CD4-positive, alpha-beta T cell treated with Interleukin-21 for 1 hour (primary cell): Measurements from ENCODE around the gene DDX39A.
"Not testable (repeated sequence)": the region's sequence is repeated elsewhere in the genome, so short reads cannot be mapped to it uniquely, and the experiment has no call there.

Experiments
- DNase-seq: peaks from one replicate; pipeline ENCODE4 v3.0.0-alpha.2; 2020

Gene DDX39A

DNA sequence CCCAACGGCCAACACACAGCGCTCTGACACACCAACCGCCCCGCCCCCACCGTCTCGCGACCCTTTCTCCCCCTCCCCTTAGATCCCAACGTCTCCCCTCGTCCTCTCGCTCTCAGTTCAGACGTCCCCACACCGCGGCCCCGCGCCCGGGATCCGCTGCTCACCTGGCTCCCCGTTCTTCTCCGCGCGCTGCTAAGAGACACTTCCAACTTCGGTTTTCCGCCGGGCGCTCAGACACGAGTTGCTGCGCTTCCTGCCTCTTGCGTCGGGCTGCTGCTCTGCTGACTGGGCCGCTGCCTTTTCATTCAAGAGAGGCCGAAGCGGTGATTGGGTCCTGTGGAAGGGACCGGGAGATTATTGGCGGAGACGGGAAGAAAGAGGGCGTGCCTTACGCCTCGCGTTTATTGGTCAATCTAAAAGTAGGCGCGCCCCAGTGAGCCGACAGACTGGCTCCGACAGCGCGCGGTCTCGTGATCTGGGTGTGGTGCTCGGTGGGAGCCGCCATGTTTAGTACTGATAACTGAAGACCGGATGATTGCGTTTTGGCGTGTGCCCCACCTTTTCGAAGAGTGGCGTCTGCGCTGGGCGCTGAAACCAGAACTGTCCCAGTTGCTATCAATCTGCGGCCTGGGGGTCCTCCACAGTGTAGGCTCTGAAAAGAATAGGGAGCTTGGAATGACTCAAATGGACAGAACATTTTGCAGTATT, at the start of gene DDX39A:
Gene DDX39A, minus strand, starts transcription at position 236 of the 708 bp plus-strand sequence. CDS start 6,121 bp downstream, outside the sequence.
- peak; percentile 99 for DNase-seq

DNA sequence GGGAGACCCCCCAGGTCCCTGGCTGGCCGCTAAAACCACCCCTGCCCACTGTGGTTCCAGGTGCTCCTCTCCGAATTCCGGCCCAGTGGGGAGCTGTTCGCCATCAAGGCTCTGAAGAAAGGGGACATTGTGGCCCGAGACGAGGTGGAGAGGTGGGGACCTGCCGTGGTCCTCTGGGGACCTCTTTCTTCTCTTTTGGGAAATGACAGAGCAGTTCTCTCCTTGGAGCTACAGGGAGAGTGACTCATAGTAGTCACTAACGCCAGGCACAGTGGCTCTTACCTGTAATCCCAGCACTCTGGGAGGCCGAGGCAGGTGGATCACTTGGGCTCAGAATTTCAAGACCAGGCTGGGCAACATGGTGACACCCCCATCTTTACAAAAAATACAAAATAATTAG, 48.7 kb upstream of the DDX39A start:
- no peak for DNase-seq

DNA sequence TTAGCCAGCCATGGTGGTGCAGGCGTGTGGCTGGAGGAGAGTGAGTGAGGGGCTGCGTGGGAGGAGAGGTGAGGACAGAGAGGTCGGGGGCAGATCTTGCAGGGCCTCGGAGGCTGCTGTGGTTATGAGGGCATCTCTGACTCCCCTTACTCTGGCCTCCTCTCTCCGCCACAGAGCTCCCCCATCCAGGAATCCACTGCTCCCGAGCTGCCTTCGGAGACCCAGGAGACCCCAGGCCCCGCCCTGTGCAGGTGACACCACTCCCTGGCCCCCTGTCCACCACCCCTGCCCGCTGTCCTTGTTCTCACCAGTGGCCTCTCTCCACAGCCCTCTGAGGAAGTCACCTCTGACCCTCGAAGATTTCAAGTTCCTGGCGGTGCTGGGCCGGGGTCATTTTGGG, 48.2 kb upstream of the DDX39A start:
- no peak for DNase-seq

DNA sequence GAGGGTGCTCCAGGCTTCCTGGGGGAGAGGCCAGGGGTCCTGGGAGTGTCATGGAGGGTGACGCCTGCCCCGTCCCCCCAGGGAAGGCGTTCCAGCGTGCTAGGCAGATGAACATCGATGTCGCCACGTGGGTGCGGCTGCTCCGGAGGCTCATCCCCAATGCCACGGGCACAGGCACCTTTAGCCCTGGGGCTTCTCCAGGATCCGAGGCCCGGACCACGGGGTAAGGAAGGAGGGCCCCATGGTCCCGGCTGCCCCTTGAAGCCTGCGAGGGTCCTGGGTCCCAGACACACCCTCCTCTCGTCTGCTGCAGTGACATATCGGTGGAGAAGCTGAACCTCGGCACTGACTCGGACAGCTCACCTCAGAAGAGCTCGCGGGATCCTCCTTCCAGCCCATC, 44.6 kb upstream of the DDX39A start:
- no peak for DNase-seq

DNA sequence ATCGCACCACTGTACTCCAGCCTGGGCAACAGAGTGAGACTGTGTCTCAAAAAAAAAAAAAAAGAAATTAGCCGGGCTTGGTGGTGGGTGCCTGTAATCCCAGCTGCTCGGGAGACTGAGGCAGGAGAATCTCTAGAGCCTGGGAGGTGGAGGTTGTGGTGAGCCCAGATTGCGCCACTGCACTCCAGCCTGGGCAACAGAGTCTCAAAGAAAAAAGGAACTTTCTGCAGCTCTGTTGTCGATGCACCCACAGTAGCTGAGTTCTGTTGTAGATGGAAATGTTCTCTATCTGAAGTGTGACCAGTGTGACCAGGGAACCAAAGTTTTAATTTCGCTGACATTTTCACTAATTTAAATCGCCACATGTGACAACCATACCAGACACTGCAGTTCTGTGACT, 43.3 kb upstream of the DDX39A start:
- DNase-seq, result not testable (repeated sequence)

DNA sequence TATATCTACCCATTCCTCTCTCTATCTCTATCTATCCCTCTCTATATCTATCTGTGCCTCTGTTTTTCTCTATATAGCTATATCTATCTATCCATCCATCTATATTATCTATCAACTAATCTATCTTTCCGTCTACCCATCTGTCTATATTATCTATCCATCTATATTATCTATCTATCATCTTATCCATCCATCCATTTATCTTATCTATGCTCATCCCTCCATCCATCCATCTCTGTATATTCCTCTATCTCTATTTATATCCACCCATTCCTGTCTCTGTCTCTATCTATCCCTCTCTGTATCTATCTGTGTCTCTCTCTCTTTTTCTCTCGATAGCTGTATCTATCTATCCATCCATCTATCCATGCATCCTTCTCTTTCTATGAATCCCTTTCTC, 41.8 kb upstream of the DDX39A start:
- DNase-seq, result no peak

DNA sequence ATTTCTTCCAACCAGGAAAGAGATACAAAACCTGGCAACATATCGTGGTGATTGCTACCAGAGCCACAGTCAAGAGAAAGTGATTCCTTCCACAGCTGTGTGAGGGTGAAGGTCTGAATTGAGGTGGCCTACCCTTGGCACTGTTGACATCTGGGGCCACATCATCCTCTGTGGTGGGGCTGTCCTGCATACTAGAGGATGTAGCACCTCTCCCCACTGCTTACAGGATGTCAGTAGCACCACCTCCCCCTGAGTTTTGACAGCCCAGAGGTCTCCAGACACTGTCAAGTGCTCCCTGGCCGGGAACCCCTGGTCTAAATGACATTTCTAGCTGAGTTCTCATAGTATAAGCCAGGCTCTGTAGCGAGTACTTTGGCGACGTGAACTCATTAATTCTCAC, 40.6 kb upstream of the DDX39A start:
- peak; percentile 66 for DNase-seq

DNA sequence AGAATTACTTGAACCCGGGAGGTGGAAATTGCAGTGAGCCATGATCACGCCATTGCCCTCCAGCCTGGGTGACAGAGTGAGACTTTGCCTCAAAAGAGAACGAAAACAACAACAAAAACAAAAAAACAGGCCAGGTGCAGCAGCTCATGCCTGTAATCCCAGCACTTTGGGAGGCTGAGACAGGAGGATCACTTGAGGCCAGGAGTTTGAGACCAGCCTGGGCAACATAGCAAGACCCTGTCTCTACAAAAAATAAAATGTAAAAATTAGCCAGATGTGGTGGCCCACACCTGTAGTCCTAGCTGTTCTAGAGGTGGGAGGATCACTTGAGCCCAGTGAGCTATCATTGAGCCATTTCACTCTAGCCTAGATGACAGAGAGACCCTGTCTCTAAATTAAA, 33.2 kb upstream of the DDX39A start:
- DNase-seq, result not testable (repeated sequence)

DNA sequence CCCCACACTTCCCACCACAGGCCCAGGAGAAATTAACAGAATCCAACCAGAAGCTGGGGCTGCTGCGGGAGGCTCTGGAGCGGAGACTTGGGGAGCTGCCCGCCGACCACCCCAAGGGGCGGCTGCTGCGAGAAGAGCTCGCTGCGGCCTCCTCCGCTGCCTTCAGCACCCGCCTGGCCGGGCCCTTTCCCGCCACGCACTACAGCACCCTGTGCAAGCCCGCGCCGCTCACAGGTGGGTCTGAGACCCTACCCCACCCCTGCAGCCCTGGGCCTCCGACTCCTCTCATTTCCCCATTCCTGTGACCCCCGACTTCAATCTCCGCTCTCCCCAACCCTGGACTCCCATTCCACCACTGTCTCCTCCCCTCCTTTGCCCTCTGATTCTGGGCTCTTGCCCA, 31.7 kb upstream of the DDX39A start:
- DNase-seq, result no peak

DNA sequence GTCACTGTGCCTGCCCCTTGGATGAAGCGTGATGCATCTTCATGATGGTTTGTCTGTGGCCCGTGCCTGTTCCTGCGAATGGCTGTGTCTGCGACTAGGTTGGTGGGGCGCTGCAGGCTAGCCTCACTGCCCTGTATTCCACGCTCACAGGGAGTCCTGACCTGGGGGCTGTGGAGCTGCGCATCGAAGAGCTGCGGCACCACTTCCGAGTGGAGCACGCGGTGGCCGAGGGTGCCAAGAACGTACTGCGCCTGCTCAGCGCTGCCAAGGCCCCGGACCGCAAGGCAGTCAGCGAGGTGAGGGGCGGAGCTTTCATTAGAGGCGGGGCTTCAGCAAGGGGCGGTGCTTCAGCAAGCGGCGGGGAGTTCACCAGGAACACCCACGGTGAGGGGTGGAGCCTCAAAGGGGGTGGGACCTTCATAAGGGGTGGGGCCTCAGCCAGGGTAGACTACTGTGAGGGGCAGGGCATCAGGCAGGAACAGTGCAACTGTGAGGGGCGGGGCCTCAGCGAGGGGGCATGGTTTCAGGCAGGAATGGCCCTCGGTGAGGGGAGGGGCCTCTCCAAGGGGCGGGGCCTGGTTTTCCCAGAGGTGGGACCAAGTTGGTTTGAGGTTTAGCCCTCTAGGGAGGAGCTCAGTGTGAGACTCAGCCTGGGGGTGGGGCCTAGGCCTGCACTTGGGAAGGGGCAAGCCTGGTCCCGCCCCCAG, 31.2 kb upstream of the DDX39A start:
- DNase-seq, result peak; percentile 79

DNA sequence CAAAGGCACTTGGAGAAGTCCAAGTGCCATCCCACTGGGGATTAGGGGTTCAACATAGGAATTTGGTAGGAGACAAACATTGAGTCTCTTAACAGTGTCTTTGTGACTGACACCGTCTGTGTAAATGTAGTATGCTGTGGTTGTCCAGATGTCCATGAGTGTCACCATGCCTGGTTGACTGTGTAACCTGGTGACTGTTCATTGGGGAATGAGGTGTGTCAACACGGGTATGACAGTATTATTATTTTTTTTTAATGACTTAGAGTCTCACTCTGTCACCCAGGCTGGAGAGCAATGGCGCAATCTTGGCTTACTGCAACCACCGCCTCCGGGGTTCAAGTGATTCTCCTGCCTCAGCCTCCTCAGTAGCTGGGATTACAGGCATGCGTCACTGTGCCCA, 30.2 kb upstream of the DDX39A start:
- no peak for DNase-seq

DNA sequence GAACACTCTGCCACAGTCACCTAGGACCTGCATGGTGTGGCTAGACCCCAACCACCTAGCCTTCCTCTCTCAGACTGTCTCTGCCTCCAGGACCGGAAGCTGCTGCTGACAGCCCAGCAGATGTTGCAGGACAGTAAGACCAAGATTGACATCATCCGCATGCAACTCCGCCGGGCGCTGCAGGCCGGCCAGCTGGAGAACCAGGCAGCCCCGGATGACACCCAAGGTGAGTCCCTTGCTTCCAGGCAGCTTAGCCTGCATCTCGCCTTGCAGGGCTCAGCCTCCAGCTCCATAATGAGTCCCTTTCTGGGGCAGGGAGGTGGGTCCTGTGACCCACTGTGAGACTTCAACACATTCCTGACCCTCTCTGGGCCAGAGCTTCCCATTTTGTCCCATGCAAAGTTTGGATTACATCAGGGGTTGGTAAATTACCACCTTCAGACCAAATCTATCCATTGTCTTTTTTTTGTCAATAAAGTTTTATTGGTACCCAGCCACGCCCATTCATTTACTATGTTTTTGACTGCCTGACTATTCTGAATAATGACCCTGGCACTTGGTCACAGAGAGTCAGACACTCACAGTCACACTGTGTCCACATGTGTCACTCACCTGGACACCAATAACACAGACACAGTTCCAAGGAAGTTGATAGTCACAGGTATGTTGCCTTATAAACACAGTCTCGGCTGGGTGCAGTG, 27.3 kb upstream of the DDX39A start:
- DNase-seq, result no peak

DNA sequence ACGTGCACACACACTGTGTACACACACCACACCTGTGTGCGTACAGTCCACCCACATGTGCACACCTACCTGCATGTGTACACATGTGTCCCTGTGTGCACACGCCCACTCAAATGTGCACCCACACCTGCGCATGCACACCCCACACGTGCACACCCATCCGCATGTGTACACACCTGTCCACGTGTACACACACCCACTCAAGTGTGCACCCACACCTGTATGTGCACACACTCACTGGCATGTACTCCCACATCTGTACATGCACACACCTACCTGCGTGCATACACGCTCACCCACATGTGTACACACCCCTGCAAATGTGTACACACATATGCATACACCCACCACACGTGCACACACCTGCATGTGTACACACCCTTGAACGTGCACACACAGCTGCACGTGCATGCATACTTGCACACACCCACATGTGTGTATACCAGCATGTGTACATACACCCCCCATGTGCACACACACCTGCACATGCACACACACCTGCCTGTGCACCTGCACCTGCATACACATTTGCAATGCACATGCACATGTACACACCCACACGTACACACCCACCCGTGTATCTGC, 24.6 kb upstream of the DDX39A start:
- no peak for DNase-seq

DNA sequence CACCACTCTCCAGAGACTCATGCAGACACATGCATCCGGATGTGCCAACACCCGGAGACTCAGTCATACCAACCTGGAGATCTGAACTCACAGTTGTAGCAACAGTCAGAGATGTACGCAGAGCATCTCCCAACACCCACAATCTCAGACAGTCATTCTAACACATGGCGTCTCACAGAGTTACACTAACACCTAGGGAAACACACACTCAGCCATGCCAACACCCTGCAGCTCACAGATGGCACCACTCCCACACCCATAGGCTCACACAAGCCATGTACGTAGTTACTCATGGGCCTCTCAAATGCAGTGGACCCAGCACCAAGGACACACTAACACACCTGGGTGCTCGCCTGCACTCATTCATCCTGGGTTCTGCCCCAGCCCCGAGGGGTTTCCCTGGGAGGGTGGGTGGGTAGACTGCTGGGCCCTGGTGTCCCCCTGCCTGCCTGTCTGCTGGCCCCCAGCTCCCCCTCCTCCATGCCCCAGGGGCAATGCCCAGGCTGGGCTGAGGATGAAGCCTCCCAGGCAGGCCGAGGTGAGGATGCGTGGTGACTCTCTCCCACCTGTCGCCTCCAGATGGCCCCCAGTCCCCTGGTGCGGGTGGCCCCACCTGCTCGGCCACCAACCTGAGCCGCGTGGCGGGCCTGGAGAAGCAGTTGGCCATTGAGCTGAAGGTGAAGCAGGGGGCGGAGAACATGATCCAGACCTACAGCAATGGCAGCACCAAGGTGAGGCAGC, 23.9 kb upstream of the DDX39A start:
- DNase-seq, result no peak

DNA sequence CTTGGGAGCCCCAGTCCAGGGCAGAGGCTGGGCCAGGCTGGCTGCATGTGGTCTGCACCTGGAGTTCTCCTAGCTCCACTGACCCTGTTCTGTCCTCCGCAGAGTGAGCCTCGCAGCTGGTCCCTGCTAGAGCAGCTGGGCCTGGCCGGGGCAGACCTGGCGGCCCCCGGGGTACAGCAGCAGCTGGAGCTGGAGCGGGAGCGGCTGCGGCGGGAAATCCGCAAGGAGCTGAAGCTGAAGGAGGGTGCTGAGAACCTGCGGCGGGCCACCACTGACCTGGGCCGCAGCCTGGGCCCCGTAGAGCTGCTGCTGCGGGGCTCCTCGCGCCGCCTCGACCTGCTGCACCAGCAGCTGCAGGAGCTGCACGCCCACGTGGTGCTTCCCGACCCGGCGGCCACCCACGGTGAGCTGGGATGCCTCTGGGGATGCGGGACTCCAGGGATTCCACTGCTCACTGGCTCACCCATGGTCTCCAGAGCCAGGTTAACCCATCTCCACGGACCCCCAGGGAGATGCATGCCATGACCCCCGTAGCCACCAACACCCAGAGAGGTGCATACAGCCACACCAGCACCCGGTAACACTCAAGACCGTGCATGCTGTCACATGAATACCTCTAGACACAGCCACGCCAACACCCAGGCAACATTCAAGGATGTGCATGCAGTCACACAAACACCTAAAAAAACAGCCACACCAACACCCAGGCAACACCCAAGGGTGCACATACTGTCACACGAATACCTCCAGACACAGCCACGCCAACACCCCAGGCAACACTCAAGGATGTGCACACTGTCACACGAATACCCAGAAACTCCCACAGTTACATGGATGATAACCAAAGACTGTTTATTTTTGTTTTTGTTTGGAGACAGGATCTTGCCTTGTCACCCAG, 22.1 kb upstream of the DDX39A start:
- no peak for DNase-seq

DNA sequence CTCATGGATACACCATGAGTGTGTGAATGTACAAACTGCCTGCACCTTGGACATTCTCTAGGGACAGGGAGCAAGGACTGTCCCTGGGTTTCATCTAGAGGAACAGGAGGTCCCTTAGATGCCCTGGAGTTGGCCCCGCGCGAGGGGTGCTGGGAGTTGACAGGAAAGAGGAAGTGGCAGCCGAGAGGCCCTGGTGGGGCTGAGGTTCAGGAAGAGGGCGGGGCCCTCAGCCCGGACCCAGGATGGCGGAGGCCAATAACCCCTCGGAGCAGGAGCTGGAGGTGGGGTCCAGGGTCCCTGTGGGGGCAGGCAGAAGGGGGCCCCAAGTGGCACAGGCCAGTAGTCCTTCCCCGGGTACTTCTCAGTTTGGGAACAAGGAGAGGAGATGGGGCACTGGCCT, 20.9 kb upstream of the DDX39A start:
- peak; percentile 79 for DNase-seq

DNA sequence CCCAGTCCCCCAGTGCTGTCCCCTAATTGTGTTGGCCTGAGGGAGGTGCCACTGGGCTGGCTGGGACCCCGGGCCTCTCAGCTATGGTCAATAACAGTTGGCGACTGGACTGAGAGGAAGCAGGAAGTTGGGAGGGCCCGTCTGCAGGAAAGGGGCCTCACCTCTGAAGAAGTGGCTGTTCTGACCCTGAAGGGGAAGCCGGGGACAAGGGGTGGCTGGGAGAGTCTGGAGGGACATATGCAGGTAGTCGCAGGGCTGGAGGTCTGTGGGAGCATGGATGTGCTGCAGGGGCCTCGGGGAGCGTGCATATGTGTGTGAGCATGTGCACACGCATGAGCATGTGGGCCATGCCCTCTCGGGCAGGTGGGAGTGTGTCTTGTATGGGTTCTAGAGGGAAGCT, 19.9 kb upstream of the DDX39A start:
- no peak for DNase-seq

DNA sequence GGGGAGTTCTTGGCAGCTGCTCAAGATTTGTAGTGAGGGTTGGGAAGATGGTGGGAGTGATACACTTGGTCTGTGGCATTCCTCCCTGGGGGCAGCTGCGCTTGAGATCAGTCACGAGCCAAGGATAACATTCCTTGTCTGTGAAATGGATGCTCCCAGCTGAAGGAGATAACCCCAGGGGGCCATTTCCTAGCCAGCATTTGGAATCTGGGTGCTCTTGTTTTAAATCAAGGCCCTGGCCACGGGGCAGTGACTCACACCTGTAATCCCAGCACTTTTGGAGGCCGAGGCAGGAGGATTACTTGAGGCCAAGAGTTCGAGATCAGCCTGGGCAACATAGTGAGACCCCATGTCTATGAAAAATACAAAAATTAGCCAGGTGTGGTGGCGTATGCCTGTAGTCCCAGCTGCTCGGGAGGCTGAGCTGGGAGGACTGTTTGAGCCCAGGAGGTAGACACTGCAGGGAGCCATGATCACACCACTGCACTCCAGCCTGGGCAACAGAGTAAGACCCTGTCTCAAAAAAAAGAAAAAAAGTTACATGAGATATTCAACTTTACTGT, 18.5 kb upstream of the DDX39A start:
- no peak for DNase-seq

DNA sequence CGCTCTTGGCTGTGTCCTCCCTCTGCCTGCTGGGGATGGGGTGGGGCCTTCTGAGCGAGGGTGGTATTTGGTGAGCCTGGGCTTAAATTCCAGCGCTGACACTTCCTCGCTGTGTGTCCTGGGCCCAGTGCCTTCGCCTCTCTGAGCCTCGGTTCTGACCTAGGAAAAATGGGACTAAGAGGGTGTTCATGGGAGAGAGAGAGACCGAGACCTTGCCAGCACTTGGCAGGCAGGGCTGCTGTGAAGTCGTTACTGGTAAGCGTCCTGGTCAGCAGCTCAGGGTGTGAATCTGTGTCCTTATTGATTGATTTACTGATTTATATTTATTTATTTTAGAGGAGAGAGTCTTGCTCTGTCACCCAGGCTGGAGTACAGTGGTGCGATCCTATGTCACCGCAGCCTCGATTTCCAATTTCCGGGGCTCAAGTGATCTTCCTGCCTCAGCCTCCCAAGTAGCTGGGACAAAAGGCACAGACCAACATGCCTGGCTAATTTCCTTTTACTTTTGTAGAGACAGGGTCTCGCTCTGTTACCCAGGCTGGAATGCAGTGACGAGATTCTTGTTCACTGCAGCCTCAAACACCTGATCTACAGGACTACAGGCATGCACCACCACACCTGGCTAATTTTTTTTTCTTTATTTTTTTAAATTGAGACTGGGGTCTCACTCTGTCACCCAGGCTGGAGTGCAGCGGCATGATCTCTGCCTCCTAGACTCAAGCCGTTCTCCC, 16.3 kb upstream of the DDX39A start:
- peak; percentile 43 for DNase-seq

DNA sequence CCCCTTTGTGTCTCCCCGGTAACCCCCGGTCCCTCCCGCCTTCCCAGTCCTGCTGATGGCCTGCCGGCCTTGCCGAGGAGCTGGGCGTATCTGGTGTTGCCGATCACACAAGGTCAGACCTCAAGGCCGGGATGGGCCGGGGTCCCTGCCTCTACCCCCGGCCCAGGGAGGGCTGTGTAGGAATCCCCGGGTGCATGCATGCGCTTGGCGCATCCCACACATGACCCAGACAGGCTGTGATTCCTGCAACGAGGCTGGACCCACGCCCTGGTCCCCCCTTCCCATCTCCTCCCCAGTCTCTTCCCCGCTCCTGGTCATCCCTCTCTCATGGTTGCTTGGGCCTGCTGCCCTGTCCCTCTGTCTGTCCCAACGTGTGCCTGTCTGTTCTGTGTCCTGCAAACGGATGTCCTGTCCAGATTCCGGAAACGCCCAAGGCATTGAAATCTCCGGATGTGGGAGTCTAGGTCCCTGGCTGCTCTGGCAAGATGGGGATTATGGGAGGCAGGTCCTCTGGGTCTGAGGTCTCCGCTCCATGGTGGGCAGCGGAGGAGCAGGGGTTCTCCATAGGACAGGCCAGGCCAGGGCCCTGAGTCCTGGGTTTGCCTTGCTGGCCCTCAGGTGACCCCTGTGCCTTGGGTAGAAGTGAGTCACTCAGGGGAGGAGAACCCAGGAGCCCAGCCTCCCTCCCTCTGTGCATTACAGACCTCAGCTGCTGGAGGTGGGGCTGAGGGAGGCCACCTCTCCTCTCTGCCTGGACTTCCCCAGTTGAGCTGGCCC, 15.6 kb upstream of the DDX39A start:
- no peak for DNase-seq
